ENCODE data around the gene GPR3. TPM values are rescaled to one million over a fixed set of nuclear protein-coding genes. Genes with fewer than 3 reads are reported as not detected.

GPR3 gene
- total RNA-seq, 1 donor, result 0.36 TPM

DNA sequence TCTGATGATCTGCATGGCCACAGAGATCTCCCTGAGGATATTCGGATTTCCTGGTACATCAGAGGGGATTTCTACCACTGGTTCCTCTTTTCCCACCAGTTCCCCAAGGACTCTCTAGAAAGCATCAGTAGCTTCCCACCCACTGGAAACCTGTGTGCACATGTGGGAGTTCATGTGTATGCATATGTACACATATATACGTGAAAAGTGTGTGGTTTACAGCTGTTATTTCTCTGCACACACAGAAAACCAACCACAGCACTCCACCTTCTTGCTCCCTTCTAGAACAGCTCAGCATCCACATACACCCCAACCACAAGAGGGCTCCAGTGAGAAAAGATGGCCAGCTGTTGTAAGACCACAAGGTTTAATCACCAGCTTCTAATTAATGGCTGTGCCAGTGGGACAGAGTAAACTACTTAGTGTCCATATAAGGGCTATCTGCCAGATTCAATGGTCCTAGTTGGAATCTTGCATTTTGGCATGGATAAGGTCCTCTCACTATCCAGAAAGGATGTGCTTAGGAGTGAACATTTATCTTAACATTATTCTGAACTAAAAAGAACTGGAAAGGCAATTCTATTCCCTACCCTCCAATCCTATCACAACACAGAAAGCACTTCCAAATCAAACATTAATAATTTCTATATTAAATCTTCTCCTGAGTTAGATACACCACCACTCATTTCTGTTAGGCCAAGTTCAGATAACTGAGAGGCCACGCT, 24.1 kb downstream of the GPR3 start:
- Histone ChIP-seq H3K4me3 (ENCODE audit: insufficient read depth, low read length) (no peak overlapping the region), H3K27ac (ENCODE audit: low read depth, low read length) (no peak overlapping the region), H3K27me3 (ENCODE audit: insufficient read depth, low read length) (no peaks in the 10 kb centered on the region), H3K4me2 (ENCODE audit: insufficient read depth, low read length) (no peak overlapping the region), H3K36me3 (ENCODE audit: insufficient read depth, low read length) (peaks cover 62% of the 10 kb centered on the region), H3K9me3 (ENCODE audit: low read depth, low read length) (no peaks in the 10 kb centered on the region), H3K4me1 (ENCODE audit: insufficient read depth, low read length) (peaks cover 19% of the 10 kb centered on the region), H3K79me2 (ENCODE audit: insufficient read depth, low read length) (peaks cover 57% of the 10 kb centered on the region), H2AFZ (ENCODE audit: low read length) (no peak overlapping the region), H4K20me1 (ENCODE audit: insufficient read depth, low read length) (no peaks in the 10 kb centered on the region)
- peak; percentile 52 for DNase-seq (ENCODE audit: insufficient read length, low spot score, missing footprints)
- TF ChIP-seq, protein P1, sequence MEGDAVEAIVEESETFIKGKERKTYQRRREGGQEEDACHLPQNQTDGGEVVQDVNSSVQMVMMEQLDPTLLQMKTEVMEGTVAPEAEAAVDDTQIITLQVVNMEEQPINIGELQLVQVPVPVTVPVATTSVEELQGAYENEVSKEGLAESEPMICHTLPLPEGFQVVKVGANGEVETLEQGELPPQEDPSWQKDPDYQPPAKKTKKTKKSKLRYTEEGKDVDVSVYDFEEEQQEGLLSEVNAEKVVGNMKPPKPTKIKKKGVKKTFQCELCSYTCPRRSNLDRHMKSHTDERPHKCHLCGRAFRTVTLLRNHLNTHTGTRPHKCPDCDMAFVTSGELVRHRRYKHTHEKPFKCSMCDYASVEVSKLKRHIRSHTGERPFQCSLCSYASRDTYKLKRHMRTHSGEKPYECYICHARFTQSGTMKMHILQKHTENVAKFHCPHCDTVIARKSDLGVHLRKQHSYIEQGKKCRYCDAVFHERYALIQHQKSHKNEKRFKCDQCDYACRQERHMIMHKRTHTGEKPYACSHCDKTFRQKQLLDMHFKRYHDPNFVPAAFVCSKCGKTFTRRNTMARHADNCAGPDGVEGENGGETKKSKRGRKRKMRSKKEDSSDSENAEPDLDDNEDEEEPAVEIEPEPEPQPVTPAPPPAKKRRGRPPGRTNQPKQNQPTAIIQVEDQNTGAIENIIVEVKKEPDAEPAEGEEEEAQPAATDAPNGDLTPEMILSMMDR (IDR thresholded peaks at IDR 0.05; ENCODE audit: extremely low read depth, low read depth, low read length), result peak; percentile 85

DNA sequence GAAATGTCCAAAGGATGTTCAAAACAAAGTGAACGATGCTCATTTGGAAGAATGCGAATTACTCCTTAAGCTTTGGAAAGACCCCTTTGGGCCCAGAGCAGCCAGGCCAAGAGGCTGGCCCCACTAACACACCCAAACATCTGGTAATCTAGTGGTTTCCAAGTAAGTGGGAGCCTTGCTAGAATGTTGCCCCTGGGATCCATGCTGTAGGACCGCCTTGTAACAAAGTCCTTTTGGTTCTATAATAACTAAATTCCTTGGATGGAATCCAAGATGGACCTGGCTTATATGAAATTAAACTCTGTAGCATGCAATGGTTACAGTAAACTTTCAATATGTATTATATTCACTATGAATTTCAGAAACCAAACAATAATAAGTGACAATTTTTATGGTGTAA, 25.3 kb downstream of the GPR3 start:
- Histone ChIP-seq H3K27ac (ENCODE audit: low read depth, low read length) (peak overlapping the region; percentile 87), H3K27me3 (ENCODE audit: insufficient read depth, low read length) (no peaks in the 10 kb centered on the region), H2AFZ (ENCODE audit: low read length) (no peak overlapping the region), H3K36me3 (ENCODE audit: insufficient read depth, low read length) (peaks cover 52% of the 10 kb centered on the region), H3K4me1 (ENCODE audit: insufficient read depth, low read length) (peaks cover 19% of the 10 kb centered on the region), H4K20me1 (ENCODE audit: insufficient read depth, low read length) (no peaks in the 10 kb centered on the region), H3K9me3 (ENCODE audit: low read depth, low read length) (no peaks in the 10 kb centered on the region), H3K79me2 (ENCODE audit: insufficient read depth, low read length) (peaks cover 61% of the 10 kb centered on the region), H3K4me2 (ENCODE audit: insufficient read depth, low read length) (peak overlapping the region; percentile 19), H3K4me3 (ENCODE audit: insufficient read depth, low read length) (no peak overlapping the region)
- no peak for DNase-seq (ENCODE audit: insufficient read length, low spot score, missing footprints)
- TF ChIP-seq, protein P1 (IDR thresholded peaks at IDR 0.05; ENCODE audit: extremely low read depth, low read depth, low read length), result no peak

DNA sequence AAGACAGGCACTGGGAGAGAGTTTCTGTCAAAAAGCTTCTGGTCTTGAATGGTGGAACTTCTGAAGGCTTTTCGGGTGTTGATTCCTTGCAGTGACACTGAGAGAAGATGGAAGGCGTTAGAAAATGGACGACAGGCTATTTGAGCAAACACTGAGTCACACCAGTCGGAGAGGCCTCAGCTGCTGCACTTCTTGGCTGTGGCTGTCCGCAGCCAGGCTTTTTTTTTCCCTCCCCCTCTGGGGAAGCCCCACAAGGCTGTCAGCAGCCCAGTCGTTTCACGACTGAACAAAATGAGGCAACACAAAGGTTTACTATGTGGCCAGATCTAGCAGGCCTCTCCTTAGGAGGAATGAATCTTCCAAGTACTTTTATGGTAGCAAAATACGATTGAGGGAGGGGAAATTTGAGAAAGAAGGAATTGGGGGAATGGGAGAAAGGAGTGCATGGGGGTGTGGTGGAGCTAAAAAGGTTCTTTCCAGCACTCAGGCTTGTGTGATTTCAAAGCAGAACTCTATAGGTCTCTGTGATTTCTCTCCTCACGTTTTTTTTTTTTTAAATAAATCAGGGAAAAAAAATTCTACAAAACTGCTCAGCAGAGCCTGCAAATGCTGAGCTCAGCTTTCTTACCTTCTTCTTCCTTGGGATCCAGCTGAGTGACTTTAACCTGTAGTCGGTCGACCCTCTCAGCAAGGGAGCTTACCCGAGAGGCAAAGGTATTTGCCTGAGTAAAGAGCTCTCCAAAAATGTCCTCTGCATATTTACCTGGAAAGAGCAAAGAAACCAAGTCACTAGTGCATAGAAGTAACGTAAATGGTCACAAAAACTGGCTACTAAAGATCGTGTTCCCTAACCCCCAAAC, 26.1 kb downstream of the GPR3 start:
- Histone ChIP-seq H4K20me1 (ENCODE audit: insufficient read depth, low read length) (no peaks in the 10 kb centered on the region), H3K4me3 (ENCODE audit: insufficient read depth, low read length) (no peak overlapping the region), H2AFZ (ENCODE audit: low read length) (peak overlapping the region; percentile 70), H3K27ac (ENCODE audit: low read depth, low read length) (peak overlapping the region; percentile 87), H3K36me3 (ENCODE audit: insufficient read depth, low read length) (peaks cover 44% of the 10 kb centered on the region), H3K27me3 (ENCODE audit: insufficient read depth, low read length) (no peaks in the 10 kb centered on the region), H3K9me3 (ENCODE audit: low read depth, low read length) (no peaks in the 10 kb centered on the region), H3K79me2 (ENCODE audit: insufficient read depth, low read length) (peaks cover 64% of the 10 kb centered on the region), H3K4me1 (ENCODE audit: insufficient read depth, low read length) (peaks cover 19% of the 10 kb centered on the region), H3K4me2 (ENCODE audit: insufficient read depth, low read length) (peak overlapping the region; percentile 57)
- TF ChIP-seq, protein P1 (IDR thresholded peaks at IDR 0.05; ENCODE audit: extremely low read depth, low read depth, low read length), result no peak
- peak; percentile 94 for DNase-seq (ENCODE audit: insufficient read length, low spot score, missing footprints)

DNA sequence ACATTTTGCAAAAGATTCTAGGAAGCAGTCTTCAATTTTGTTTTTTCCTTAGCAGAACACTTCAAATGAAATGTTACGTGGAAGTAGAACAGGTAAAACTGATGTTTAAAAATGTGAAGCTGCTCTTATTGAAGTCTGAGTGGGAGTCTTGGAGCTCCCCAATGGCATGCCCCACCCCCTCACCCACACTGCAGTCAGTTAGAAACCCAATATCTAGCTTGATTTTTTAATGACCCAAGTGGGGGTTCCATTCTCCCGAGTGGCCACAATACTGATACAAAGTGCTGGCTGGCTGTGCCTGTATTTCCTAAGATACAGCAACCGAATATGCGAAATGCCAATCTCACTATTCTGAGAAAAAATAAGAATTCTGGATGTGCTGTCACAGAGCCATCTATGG, 31.3 kb downstream of the GPR3 start:
- H3K4me3 ChIP-seq (ENCODE audit: insufficient read depth, low read length), result no peak overlapping the region
- no peak overlapping the region for H3K4me2 ChIP-seq (ENCODE audit: insufficient read depth, low read length)
- H3K27me3 ChIP-seq (ENCODE audit: insufficient read depth, low read length), result no peaks in the 10 kb centered on the region
- TF ChIP-seq, protein P1 (IDR thresholded peaks at IDR 0.05; ENCODE audit: extremely low read depth, low read depth, low read length), result no peak
- H3K4me1 ChIP-seq (ENCODE audit: insufficient read depth, low read length), result peaks cover 21% of the 10 kb centered on the region
- no peak for DNase-seq (ENCODE audit: insufficient read length, low spot score, missing footprints)
- no peak overlapping the region for H2AFZ ChIP-seq (ENCODE audit: low read length)
- H3K27ac ChIP-seq (ENCODE audit: low read depth, low read length), result no peak overlapping the region
- peaks cover 16% of the 10 kb centered on the region for H3K36me3 ChIP-seq (ENCODE audit: insufficient read depth, low read length)
- no peaks in the 10 kb centered on the region for H4K20me1 ChIP-seq (ENCODE audit: insufficient read depth, low read length)
- H3K79me2 ChIP-seq (ENCODE audit: insufficient read depth, low read length), result peaks cover 68% of the 10 kb centered on the region
- H3K9me3 ChIP-seq (ENCODE audit: low read depth, low read length), result no peaks in the 10 kb centered on the region

Data from osteoblast (primary cell).